ENCODE results near the gene FAM204A. TPM values are rescaled to one million over a fixed set of nuclear protein-coding genes. Genes with fewer than 3 reads are reported as not detected.

The FAM204A gene
- total RNA-seq (10 to 100 TPM; 22.9 to 82.1 (median 71.2) TPM), polyA plus RNA-seq (10 to 100 TPM; 44.4 to 53.7 TPM)
- long read RNA-seq, donor 1, full-length matches to known transcripts = 52 of 70 reads
- long read RNA-seq, donor 1, partial matches to known transcripts = 9 of 70 reads
- long read RNA-seq, donor 1, other reads (novel, unspliced or antisense) = 9 of 70 reads
- long read RNA-seq, donor 2, full-length matches to known transcripts = 32 of 32 reads
- long read RNA-seq, donor 2, partial matches to known transcripts = 0 of 32 reads
- long read RNA-seq, donor 2, other reads (novel, unspliced or antisense) = 0 of 32 reads
- long read RNA-seq, donor 3, full-length matches to known transcripts = 48 of 55 reads
- long read RNA-seq, donor 3, partial matches to known transcripts = 2 of 55 reads
- long read RNA-seq, donor 3, other reads (novel, unspliced or antisense) = 5 of 55 reads

- H3K4me3 ChIP-seq = peak within 1 kb of the TSS; percentile 91
- H3K4me1 ChIP-seq (ENCODE audit: insufficient read depth) = peaks cover 7% of the 10 kb centered on the region
- WGBS, 3 donors = 0 to 1% (median 0%) methylated on average over 44 to 45 of the region's 45 CpGs
- no peaks in the 10 kb centered on the region for H3K27me3 ChIP-seq
- peak; percentile 90 to 97 (median 95) for DNase-seq
- no peaks in the 10 kb centered on the region for H3K36me3 ChIP-seq
- no peaks in the 10 kb centered on the region for H3K9me3 ChIP-seq
- intact Hi-C loops (cut with DNase I) = loop anchor here in 1 of 4 donors (10.0 kb wide), 1 partner anchor 807 kb away; no protein-coding TSS in a partner anchor
- peak within 1 kb of the TSS; percentile 54 to 67 for H3K27ac ChIP-seq
- TF ChIP-seq CTCF (IDR thresholded peaks at IDR 0.05) (no peak), POLR2A (IDR thresholded peaks at IDR 0.05) (peak; percentile 31)
Observed at GRCh38 chr10:118341791-118342637, at the start of gene FAM204A. TSS of gene FAM204A (minus strand) at chr10:118342324. CDS start at chr10:118336415, 5,909 bp downstream.

GRCh38 chr10:118383699-118384098 lies 41.6 kb upstream of the FAM204A start:
- intact Hi-C loops (cut with DNase I) = no loop called here
- TF ChIP-seq POLR2A (IDR thresholded peaks at IDR 0.05) (no peak), CTCF (IDR thresholded peaks at IDR 0.05) (no peak), EP300 (IDR thresholded peaks at IDR 0.05) (no peak)
- Histone ChIP-seq H3K27ac (no peak overlapping the region), H3K4me1 (ENCODE audit: insufficient read depth) (no peaks in the 10 kb centered on the region), H3K36me3 (no peaks in the 10 kb centered on the region), H3K27me3 (no peaks in the 10 kb centered on the region), H3K4me3 (no peak overlapping the region), H3K9me3 (no peaks in the 10 kb centered on the region)
- DNase-seq = no peak
- WGBS, 3 donors = 83 to 94% (median 89%) methylated on average over 1 of the region's 1 CpG

GRCh38 chr10:118383063-118383689 lies 41.1 kb upstream of the FAM204A start:
- intact Hi-C loops (cut with DNase I) = no loop called here
- Histone ChIP-seq H3K27me3 (no peaks in the 10 kb centered on the region), H3K4me3 (no peak overlapping the region), H3K36me3 (no peaks in the 10 kb centered on the region), H3K27ac (no peak overlapping the region), H3K4me1 (ENCODE audit: insufficient read depth) (no peaks in the 10 kb centered on the region), H3K9me3 (no peaks in the 10 kb centered on the region)
- TF ChIP-seq CTCF (IDR thresholded peaks at IDR 0.05) (no peak), EP300 (IDR thresholded peaks at IDR 0.05) (no peak), POLR2A (IDR thresholded peaks at IDR 0.05) (no peak)
- 80 to 84% (median 83%) methylated on average over 4 of the region's 4 CpGs for WGBS, 3 donors
- no peak for DNase-seq

- DNase-seq = no peak
- intact Hi-C loops (cut with DNase I) = no loop called here
- H3K27ac ChIP-seq = no peak overlapping the region
- no peaks in the 10 kb centered on the region for H3K9me3 ChIP-seq
- H3K36me3 ChIP-seq = no peaks in the 10 kb centered on the region
- no peaks in the 10 kb centered on the region for H3K27me3 ChIP-seq
- H3K4me3 ChIP-seq = no peak overlapping the region
- no peaks in the 10 kb centered on the region for H3K4me1 ChIP-seq (ENCODE audit: insufficient read depth)
- TF ChIP-seq EP300 (IDR thresholded peaks at IDR 0.05) (no peak), POLR2A (IDR thresholded peaks at IDR 0.05) (no peak), CTCF (IDR thresholded peaks at IDR 0.05) (no peak)
Observed at GRCh38 chr10:118374404-118374803, 32.3 kb upstream of the FAM204A start.
